GM23248 (cell line): ENCODE measurements around the gene DLG4.

Source experiments
- EZH2 ChIP-seq: fragments of 200-600 bp; sonication (generic); IDR thresholded peaks from 2 replicates; pipeline ENCODE4 v1.6.1; 2018; ENCODE audit warnings: antibody characterized with exemption, mild to moderate bottlenecking; ENCODE audit not compliant: insufficient read depth, poor library complexity, severe bottlenecking
- EZH2phosphoT487 ChIP-seq: fragments of 200-600 bp; sonication (generic); IDR thresholded peaks from 2 replicates; pipeline ENCODE4 v1.6.1; 2018; ENCODE audit warnings: antibody characterized with exemption, moderate library complexity, mild to moderate bottlenecking, low read depth; ENCODE audit not compliant: insufficient read depth

GRCh38 chr17:7241783-7242716 is 22.4 kb upstream of the DLG4 start, which contains the start of gene GABARAP:
- TF ChIP-seq EZH2 = no peak
- TF ChIP-seq EZH2phosphoT487 = no peak
